ENCODE measurements around the gene DCDC2B. TPM values are rescaled to one million over a fixed set of nuclear protein-coding genes. Genes with fewer than 3 reads are reported as not detected.

DCDC2B gene
- total and polyA plus RNA-seq, 9 of the 15 experiments (the other 6 are each of a cell fraction or from before 2014, with no cell fraction given), result not detected

DNA sequence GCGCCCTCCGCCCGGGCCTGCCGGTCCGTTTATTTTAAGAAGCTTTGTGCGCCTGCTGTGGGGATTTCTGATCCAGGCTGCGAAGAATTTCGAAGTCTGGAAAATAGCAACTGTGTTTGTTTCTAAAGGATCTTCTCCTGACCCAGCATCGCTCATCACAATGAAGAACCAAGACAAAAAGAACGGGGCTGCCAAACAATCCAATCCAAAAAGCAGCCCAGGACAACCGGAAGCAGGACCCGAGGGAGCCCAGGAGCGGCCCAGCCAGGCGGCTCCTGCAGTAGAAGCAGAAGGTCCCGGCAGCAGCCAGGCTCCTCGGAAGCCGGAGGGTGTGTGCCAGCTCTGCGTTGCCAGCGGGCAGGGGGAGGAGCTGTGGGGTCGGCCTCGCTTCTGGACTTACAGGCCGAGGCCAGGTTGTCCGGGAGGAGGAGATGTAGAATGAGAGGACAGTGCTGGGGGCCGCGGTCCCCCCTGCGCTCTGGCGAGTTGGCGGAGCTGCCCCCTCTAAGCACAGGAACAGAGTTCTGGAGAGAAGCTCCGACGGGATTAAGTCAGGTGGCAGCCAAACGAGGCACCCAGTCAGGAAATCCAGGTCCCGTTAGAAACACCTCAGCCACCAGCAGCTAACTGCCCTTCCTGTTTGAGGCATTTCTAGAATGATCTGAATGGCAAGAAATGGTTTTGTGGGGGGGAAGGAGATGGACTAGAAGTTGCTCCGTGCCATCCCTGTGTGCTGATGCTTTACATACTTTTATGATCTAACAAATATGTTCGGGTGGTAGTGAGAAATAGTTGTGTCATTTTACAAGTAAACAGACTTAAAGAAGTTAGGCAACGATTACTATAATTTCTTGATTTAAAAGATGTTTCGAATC lies 28.5 kb upstream of the DCDC2B start (continued):
- TF ChIP-seq, protein P1, sequence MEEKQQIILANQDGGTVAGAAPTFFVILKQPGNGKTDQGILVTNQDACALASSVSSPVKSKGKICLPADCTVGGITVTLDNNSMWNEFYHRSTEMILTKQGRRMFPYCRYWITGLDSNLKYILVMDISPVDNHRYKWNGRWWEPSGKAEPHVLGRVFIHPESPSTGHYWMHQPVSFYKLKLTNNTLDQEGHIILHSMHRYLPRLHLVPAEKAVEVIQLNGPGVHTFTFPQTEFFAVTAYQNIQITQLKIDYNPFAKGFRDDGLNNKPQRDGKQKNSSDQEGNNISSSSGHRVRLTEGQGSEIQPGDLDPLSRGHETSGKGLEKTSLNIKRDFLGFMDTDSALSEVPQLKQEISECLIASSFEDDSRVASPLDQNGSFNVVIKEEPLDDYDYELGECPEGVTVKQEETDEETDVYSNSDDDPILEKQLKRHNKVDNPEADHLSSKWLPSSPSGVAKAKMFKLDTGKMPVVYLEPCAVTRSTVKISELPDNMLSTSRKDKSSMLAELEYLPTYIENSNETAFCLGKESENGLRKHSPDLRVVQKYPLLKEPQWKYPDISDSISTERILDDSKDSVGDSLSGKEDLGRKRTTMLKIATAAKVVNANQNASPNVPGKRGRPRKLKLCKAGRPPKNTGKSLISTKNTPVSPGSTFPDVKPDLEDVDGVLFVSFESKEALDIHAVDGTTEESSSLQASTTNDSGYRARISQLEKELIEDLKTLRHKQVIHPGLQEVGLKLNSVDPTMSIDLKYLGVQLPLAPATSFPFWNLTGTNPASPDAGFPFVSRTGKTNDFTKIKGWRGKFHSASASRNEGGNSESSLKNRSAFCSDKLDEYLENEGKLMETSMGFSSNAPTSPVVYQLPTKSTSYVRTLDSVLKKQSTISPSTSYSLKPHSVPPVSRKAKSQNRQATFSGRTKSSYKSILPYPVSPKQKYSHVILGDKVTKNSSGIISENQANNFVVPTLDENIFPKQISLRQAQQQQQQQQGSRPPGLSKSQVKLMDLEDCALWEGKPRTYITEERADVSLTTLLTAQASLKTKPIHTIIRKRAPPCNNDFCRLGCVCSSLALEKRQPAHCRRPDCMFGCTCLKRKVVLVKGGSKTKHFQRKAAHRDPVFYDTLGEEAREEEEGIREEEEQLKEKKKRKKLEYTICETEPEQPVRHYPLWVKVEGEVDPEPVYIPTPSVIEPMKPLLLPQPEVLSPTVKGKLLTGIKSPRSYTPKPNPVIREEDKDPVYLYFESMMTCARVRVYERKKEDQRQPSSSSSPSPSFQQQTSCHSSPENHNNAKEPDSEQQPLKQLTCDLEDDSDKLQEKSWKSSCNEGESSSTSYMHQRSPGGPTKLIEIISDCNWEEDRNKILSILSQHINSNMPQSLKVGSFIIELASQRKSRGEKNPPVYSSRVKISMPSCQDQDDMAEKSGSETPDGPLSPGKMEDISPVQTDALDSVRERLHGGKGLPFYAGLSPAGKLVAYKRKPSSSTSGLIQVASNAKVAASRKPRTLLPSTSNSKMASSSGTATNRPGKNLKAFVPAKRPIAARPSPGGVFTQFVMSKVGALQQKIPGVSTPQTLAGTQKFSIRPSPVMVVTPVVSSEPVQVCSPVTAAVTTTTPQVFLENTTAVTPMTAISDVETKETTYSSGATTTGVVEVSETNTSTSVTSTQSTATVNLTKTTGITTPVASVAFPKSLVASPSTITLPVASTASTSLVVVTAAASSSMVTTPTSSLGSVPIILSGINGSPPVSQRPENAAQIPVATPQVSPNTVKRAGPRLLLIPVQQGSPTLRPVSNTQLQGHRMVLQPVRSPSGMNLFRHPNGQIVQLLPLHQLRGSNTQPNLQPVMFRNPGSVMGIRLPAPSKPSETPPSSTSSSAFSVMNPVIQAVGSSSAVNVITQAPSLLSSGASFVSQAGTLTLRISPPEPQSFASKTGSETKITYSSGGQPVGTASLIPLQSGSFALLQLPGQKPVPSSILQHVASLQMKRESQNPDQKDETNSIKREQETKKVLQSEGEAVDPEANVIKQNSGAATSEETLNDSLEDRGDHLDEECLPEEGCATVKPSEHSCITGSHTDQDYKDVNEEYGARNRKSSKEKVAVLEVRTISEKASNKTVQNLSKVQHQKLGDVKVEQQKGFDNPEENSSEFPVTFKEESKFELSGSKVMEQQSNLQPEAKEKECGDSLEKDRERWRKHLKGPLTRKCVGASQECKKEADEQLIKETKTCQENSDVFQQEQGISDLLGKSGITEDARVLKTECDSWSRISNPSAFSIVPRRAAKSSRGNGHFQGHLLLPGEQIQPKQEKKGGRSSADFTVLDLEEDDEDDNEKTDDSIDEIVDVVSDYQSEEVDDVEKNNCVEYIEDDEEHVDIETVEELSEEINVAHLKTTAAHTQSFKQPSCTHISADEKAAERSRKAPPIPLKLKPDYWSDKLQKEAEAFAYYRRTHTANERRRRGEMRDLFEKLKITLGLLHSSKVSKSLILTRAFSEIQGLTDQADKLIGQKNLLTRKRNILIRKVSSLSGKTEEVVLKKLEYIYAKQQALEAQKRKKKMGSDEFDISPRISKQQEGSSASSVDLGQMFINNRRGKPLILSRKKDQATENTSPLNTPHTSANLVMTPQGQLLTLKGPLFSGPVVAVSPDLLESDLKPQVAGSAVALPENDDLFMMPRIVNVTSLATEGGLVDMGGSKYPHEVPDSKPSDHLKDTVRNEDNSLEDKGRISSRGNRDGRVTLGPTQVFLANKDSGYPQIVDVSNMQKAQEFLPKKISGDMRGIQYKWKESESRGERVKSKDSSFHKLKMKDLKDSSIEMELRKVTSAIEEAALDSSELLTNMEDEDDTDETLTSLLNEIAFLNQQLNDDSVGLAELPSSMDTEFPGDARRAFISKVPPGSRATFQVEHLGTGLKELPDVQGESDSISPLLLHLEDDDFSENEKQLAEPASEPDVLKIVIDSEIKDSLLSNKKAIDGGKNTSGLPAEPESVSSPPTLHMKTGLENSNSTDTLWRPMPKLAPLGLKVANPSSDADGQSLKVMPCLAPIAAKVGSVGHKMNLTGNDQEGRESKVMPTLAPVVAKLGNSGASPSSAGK (IDR thresholded peaks at IDR 0.05), result no peak
- TF ChIP-seq, protein P2, sequence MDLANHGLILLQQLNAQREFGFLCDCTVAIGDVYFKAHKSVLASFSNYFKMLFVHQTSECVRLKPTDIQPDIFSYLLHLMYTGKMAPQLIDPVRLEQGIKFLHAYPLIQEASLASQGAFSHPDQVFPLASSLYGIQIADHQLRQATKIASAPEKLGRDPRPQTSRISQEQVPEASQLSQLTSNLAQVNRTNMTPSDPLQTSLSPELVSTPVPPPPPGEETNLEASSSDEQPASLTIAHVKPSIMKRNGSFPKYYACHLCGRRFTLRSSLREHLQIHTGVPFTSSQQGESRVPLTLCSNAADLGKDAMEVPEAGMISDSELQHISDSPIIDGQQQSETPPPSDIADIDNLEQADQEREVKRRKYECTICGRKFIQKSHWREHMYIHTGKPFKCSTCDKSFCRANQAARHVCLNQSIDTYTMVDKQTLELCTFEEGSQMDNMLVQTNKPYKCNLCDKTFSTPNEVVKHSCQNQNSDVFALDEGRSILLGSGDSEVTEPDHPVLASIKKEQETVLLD (IDR thresholded peaks at IDR 0.05), result no peak
- TF ChIP-seq ILF3 (IDR thresholded peaks at IDR 0.05; ENCODE audit: borderline replicate concordance) (no peak), MLX (CRISPR knock-in tag; conservative IDR thresholded peaks at IDR 0.05) (no peak), NCOA4 (IDR thresholded peaks at IDR 0.05; ENCODE audit: partially characterized antibody) (no peak), MAFF (IDR thresholded peaks at IDR 0.05; ENCODE audit: low read length) (no peak), TOE1 (IDR thresholded peaks at IDR 0.05; ENCODE audit: borderline replicate concordance) (no peak), TOE1 (CRISPR knock-in tag; IDR thresholded peaks at IDR 0.05; ENCODE audit: borderline replicate concordance, low read depth) (no peak), CREM (IDR thresholded peaks at IDR 0.05; ENCODE audit: low read depth) (peak; percentile 1; the same call in 1 of the 2 replicates), XRCC4 (IDR thresholded peaks at IDR 0.05; ENCODE audit: extremely low read depth, insufficient read depth, insufficient read length) (no peak)
- TF ChIP-seq, protein P3, sequence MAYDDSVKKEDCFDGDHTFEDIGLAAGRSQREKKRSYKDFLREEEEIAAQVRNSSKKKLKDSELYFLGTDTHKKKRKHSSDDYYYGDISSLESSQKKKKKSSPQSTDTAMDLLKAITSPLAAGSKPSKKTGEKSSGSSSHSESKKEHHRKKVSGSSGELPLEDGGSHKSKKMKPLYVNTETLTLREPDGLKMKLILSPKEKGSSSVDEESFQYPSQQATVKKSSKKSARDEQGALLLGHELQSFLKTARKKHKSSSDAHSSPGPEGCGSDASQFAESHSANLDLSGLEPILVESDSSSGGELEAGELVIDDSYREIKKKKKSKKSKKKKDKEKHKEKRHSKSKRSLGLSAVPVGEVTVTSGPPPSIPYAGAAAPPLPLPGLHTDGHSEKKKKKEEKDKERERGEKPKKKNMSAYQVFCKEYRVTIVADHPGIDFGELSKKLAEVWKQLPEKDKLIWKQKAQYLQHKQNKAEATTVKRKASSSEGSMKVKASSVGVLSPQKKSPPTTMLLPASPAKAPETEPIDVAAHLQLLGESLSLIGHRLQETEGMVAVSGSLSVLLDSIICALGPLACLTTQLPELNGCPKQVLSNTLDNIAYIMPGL (CRISPR knock-in tag; IDR thresholded peaks at IDR 0.05), result no peak

Measured in K562 (cell line).